SK-N-SH treated with all-trans-retinoic acid at 6 μM for 48 hours (cell line): ENCODE data around the gene CBFA2T2.
"Not testable (repeated sequence)": the region's sequence is repeated elsewhere in the genome, so short reads cannot be mapped to it uniquely, and the experiment has no call there.

Experiments used
- ATAC-seq: fragments of 200-7000 bp; cut with Tn5 transposase; 3 replicates; pipeline ENCODE4 v1.9.1; 2020; ENCODE audit warnings: mild to moderate bottlenecking, moderate library complexity
- ARNTL ChIP-seq: fragments of 450-650 bp; formaldehyde crosslinking; IDR thresholded peaks from 2 replicates; pipeline ENCODE4 v1.5.0; 2020; ENCODE audit warnings: low read depth, mild to moderate bottlenecking, moderate library complexity, borderline replicate concordance
- BACH2 ChIP-seq: fragments of 250-450 bp; sonication (Bioruptor Pico); IDR thresholded peaks from 2 replicates; pipeline ENCODE4 v1.9.0; 2021; ENCODE audit warnings: mild to moderate bottlenecking, borderline replicate concordance
- CSDC2 ChIP-seq: fragments of 250-450 bp; sonication (Bioruptor Pico); IDR thresholded peaks from 2 replicates; pipeline ENCODE4 v1.5.0; 2020; ENCODE audit warnings: mild to moderate bottlenecking, moderate library complexity
- CSRNP3 ChIP-seq: fragments of 250-450 bp; sonication (Bioruptor Pico); IDR thresholded peaks from 2 replicates; pipeline ENCODE4 v1.5.1; 2021; ENCODE audit warnings: mild to moderate bottlenecking, moderate library complexity
- ESRRG ChIP-seq: fragments of 250-450 bp; sonication (Bioruptor Pico); IDR thresholded peaks from 2 replicates; pipeline ENCODE4 v1.6.1; 2021; ENCODE audit warnings: mild to moderate bottlenecking
- GLIS3 ChIP-seq: fragments of 250-450 bp; sonication (Bioruptor Pico); IDR thresholded peaks from 2 replicates; pipeline ENCODE4 v1.5.0; 2020; ENCODE audit warnings: mild to moderate bottlenecking, moderate library complexity
- ISL1 ChIP-seq: fragments of 250-450 bp; sonication (Bioruptor Pico); IDR thresholded peaks from 2 replicates; pipeline ENCODE4 v2.1.2; 2022; ENCODE audit warnings: mild to moderate bottlenecking, moderate library complexity
- OSR1 ChIP-seq: fragments of 250-450 bp; sonication (Bioruptor Pico); IDR thresholded peaks from 2 replicates; pipeline ENCODE4 v1.8.0; 2022; ENCODE audit warnings: moderate library complexity, mild to moderate bottlenecking, inconsistent platforms
- PATZ1 ChIP-seq: fragments of 250-450 bp; sonication (Bioruptor Pico); IDR thresholded peaks from 2 replicates; pipeline ENCODE4 v1.8.0; 2020; ENCODE audit warnings: mild to moderate bottlenecking, moderate library complexity, borderline replicate concordance
- POU6F1 ChIP-seq: fragments of 250-450 bp; sonication (Bioruptor Pico); IDR thresholded peaks from 2 replicates; pipeline ENCODE4 v1.8.0; 2021; ENCODE audit warnings: low read depth, mild to moderate bottlenecking, moderate library complexity, borderline replicate concordance
- PPARA ChIP-seq: fragments of 250-450 bp; sonication (Bioruptor Pico); IDR thresholded peaks from 2 replicates; pipeline ENCODE4 v1.5.0; 2020; ENCODE audit warnings: mild to moderate bottlenecking, borderline replicate concordance
- RARB ChIP-seq: fragments of 250-450 bp; sonication (Bioruptor Pico); IDR thresholded peaks from 2 replicates; pipeline ENCODE4 v1.8.0; 2021; ENCODE audit warnings: mild to moderate bottlenecking, moderate library complexity
- TOX ChIP-seq: fragments of 250-450 bp; sonication (Bioruptor Pico); IDR thresholded peaks from 2 replicates; pipeline ENCODE4 v1.8.0; 2021; ENCODE audit warnings: mild to moderate bottlenecking, moderate library complexity, borderline replicate concordance
- TSHZ2 ChIP-seq: fragments of 250-450 bp; sonication (Bioruptor Pico); IDR thresholded peaks from 2 replicates; pipeline ENCODE4 v1.5.0; 2020; ENCODE audit warnings: mild to moderate bottlenecking, moderate library complexity
- ZFP30 ChIP-seq: fragments of 450-650 bp; formaldehyde crosslinking; IDR thresholded peaks from 2 replicates; pipeline ENCODE4 v1.5.0; 2022; ENCODE audit warnings: mild to moderate bottlenecking, moderate library complexity
- ZNF565 ChIP-seq: fragments of 450-650 bp; formaldehyde crosslinking; conservative IDR thresholded peaks from 2 replicates; pipeline ENCODE4 v1.5.0; 2020; ENCODE audit warnings: low read depth, mild to moderate bottlenecking, moderate library complexity
- ZNF70 ChIP-seq: fragments of 450-650 bp; formaldehyde crosslinking; IDR thresholded peaks from 2 replicates; pipeline ENCODE4 v1.5.0; 2020; ENCODE audit warnings: mild to moderate bottlenecking, moderate library complexity
- ZNF8 ChIP-seq: fragments of 450-650 bp; formaldehyde crosslinking; IDR thresholded peaks from 2 replicates; pipeline ENCODE4 v1.5.0; 2020; ENCODE audit warnings: mild to moderate bottlenecking, moderate library complexity

CBFA2T2 gene

GRCh38 chr20:33490934-33491656 is 1.2 kb downstream of the CBFA2T2 start:
- TF ChIP-seq ZNF565 (CRISPR knock-in tag) (no peak), TSHZ2 (no peak), ESRRG (CRISPR knock-in tag) (no peak), CSDC2 (no peak), GLIS3 (CRISPR knock-in tag) (no peak), PPARA (CRISPR knock-in tag) (no peak), CSRNP3 (CRISPR knock-in tag) (no peak), ZNF8 (CRISPR knock-in tag) (no peak), BACH2 (CRISPR knock-in tag) (no peak), PATZ1 (CRISPR knock-in tag) (no peak), ZFP30 (CRISPR knock-in tag) (no peak), ISL1 (CRISPR knock-in tag) (no peak), TOX (CRISPR knock-in tag) (no peak), ZNF70 (no peak)

GRCh38 chr20:33493076-33493766 is 3.3 kb downstream of the CBFA2T2 start:
- no peak for ATAC-seq
- TF ChIP-seq TOX (CRISPR knock-in tag): no peak
- TF ChIP-seq OSR1 (CRISPR knock-in tag): no peak
- no peak for TF ChIP-seq TSHZ2
- TF ChIP-seq ARNTL: no peak
- no peak for TF ChIP-seq BACH2 (CRISPR knock-in tag)
- no peak for TF ChIP-seq RARB (CRISPR knock-in tag)
- no peak for TF ChIP-seq PPARA (CRISPR knock-in tag)
- no peak for TF ChIP-seq POU6F1 (CRISPR knock-in tag)
- TF ChIP-seq ZFP30 (CRISPR knock-in tag): no peak
- TF ChIP-seq, all 23 proteins: peak for 0

More at GRCh38 chr20:33490934-33491656, 1.2 kb downstream of the CBFA2T2 start:
- no peak for ATAC-seq

GRCh38 chr20:33496776-33497175 is 6.9 kb downstream of the CBFA2T2 start:
- ATAC-seq: not testable (repeated sequence)
